DND-41 (cell line): ENCODE results near the gene WIPI1.

Source experiments
- ATAC-seq: fragments of 200-7000 bp; cut with Tn5 transposase; 3 replicates; pipeline ENCODE4 v1.9.1; 2021; ENCODE audit warnings: low read depth; ENCODE audit not compliant: insufficient read depth
- DNase-seq: peaks from one replicate; pipeline ENCODE4 v3.0.0-alpha.2; 2020
- H2AFZ ChIP-seq: 2 replicates; pipeline ENCODE4 v1.6.0; 2012; ENCODE audit warnings: low read depth, low read length
- H3K27ac ChIP-seq: 2 replicates; pipeline ENCODE4 v1.5.1; 2012; ENCODE audit warnings: low read length, inconsistent platforms
- H3K27me3 ChIP-seq: fragments of 200-600 bp; sonication (generic); 2 replicates; pipeline ENCODE4 v1.6.0; 2012; ENCODE audit warnings: low read length, mild to moderate bottlenecking, inconsistent platforms; ENCODE audit not compliant: insufficient read depth, poor library complexity
- H3K36me3 ChIP-seq: 2 replicates; pipeline ENCODE4 v1.5.1; 2012; ENCODE audit warnings: low read length, inconsistent platforms; ENCODE audit not compliant: insufficient read depth
- H3K4me1 ChIP-seq: 2 replicates; pipeline ENCODE4 v1.5.1; 2012; ENCODE audit warnings: mild to moderate bottlenecking, low read length; ENCODE audit not compliant: insufficient read depth
- H3K4me2 ChIP-seq: 2 replicates; pipeline ENCODE4 v1.6.0; 2012; ENCODE audit warnings: mild to moderate bottlenecking, moderate library complexity, low read length, inconsistent platforms; ENCODE audit not compliant: insufficient read depth
- H3K4me3 ChIP-seq, 2 experiments: fragments of 200-600 bp in 1 of 2; shearing (Covaris generic) in 1 of 2; 2 replicates each; pipeline ENCODE4 v1.5.1; 2012 to 2016; ENCODE audit warnings: inconsistent platforms in 2 of 2, low read length in 2 of 2, mild to moderate bottlenecking in 2 of 2, low read depth in 1 of 2, moderate library complexity in 1 of 2
- H3K79me2 ChIP-seq: 2 replicates; pipeline ENCODE4 v1.6.0; 2012; ENCODE audit warnings: low read length, inconsistent platforms; ENCODE audit not compliant: insufficient read depth
- H3K9ac ChIP-seq: 2 replicates; pipeline ENCODE4 v1.6.0; 2012; ENCODE audit warnings: low read depth, mild to moderate bottlenecking, inconsistent platforms, low read length, moderate library complexity
- H3K9me3 ChIP-seq: 2 replicates; pipeline ENCODE4 v1.5.1; 2012; ENCODE audit warnings: low read length, moderate library complexity, mild to moderate bottlenecking, inconsistent platforms; ENCODE audit not compliant: insufficient read depth, severe bottlenecking
- H4K20me1 ChIP-seq: 2 replicates; pipeline ENCODE4 v1.6.0; 2012; ENCODE audit warnings: low read length; ENCODE audit not compliant: insufficient read depth
- EZH2 ChIP-seq: IDR thresholded peaks from 3 replicates; pipeline ENCODE4 v1.6.1; 2012; ENCODE audit warnings: borderline replicate concordance, low read depth, mild to moderate bottlenecking, moderate library complexity, low read length, inconsistent platforms; ENCODE audit not compliant: severe bottlenecking
- TF ChIP-seq, protein P1 (sequence below): IDR thresholded peaks from 2 replicates; pipeline ENCODE4 v1.5.1; 2012; ENCODE audit warnings: borderline replicate concordance, low read length, moderate library complexity, mild to moderate bottlenecking; ENCODE audit not compliant: poor library complexity, severe bottlenecking; ENCODE audit errors: extremely low read depth

Gene WIPI1

DNA sequence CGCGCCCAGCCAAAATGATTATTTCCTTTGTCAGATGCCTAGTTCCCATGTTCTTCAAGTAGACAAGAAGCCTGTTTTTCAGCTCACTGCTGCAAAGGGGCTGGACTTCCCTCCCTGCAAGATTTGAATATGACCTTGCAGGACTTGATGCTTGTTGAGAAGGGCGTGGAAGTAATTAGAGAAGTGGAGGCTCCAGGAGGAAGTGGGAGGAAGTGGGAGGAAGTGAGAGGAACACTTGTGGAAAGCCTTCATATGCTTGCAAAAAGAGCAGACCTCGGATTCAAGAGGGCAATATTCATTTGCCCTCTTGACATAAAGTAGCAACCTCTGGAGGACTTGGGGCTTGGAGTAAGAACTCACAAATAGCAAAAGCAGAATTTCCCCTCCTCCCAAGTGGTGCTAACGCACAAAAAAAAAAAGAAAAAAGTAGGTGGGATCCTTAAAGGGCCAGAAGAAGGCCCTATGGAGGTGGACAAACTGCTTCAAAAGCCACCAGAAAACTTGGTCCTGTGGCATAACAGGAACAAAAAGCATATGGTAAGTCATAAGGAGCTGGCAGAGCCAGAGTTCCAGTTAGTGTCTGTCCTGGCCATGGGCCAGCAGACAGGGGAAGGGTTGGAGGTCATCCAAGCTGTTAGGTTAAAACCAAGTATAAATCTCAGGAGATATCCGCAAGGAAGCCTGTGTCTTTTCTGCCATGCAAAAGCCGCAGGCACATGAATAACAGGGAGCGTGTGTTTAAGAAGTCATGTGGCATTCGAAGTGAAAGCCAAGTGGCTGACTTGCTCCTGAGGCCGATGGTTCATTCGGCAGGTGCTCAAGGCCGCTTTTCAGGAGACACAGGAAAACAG, 34.3 kb upstream of the WIPI1 start:
- TF ChIP-seq, protein P1, sequence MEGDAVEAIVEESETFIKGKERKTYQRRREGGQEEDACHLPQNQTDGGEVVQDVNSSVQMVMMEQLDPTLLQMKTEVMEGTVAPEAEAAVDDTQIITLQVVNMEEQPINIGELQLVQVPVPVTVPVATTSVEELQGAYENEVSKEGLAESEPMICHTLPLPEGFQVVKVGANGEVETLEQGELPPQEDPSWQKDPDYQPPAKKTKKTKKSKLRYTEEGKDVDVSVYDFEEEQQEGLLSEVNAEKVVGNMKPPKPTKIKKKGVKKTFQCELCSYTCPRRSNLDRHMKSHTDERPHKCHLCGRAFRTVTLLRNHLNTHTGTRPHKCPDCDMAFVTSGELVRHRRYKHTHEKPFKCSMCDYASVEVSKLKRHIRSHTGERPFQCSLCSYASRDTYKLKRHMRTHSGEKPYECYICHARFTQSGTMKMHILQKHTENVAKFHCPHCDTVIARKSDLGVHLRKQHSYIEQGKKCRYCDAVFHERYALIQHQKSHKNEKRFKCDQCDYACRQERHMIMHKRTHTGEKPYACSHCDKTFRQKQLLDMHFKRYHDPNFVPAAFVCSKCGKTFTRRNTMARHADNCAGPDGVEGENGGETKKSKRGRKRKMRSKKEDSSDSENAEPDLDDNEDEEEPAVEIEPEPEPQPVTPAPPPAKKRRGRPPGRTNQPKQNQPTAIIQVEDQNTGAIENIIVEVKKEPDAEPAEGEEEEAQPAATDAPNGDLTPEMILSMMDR = no peak
- TF ChIP-seq EZH2 = no peak
- Histone ChIP-seq H2AFZ (no peak overlapping the region), H3K4me3 (no peak overlapping the region), H3K9me3 (no peaks in the 10 kb centered on the region), H4K20me1 (no peaks in the 10 kb centered on the region), H3K9ac (no peak overlapping the region), H3K27me3 (no peaks in the 10 kb centered on the region), H3K79me2 (no peaks in the 10 kb centered on the region), H3K4me1 (peaks cover 17% of the 10 kb centered on the region), H3K4me2 (no peak overlapping the region), H3K27ac (no peak overlapping the region), H3K36me3 (no peaks in the 10 kb centered on the region)
- DNase-seq = no peak
- ATAC-seq = no peak

DNA sequence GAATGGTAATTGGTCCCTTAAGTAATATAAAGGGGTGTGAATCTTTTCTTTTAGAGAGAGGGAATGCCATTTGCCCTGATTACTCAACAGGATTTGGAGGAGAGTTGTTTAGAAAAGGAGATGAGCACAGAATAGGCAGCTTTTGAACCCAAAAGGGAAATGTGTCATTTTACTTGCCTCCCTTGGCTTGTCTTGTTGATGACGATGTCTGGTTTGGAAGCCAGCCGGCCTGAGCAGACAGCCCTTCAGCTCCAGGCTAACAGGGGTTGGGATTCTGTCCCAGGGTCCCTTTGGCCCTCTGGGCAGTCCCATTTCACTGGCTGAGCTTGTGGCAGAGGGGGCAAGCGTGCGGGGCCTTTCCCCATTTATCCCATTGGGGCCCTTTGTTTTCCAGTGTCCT, 32.6 kb upstream of the WIPI1 start:
- no peak for ATAC-seq
- Histone ChIP-seq H3K4me1 (peaks cover 17% of the 10 kb centered on the region), H2AFZ (no peak overlapping the region)

DNA sequence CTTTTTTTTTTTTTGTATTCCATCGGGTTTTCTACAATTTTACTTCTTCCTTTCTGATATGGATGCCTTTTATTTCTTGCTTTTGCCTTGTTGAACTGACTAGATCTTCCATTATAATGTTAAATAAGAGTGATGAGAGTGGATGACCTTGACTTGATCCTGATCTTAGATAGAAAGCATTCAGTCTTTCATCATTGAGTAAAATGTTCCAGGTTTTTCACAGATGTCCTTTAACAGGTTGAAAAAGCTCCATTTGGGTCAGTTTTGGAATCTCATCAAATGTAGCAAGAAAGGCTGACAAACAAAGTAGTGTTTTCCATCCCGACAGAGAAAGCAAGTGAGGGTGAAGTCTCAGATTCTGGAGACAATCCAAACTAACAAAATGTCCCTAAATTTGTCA, 27.2 kb upstream of the WIPI1 start:
- Histone ChIP-seq H3K4me3 (no peak overlapping the region), H3K9ac (no peak overlapping the region), H3K79me2 (no peaks in the 10 kb centered on the region), H3K27me3 (peaks cover 11% of the 10 kb centered on the region), H4K20me1 (no peaks in the 10 kb centered on the region), H3K4me1 (peaks cover 17% of the 10 kb centered on the region), H3K36me3 (no peaks in the 10 kb centered on the region), H2AFZ (no peak overlapping the region), H3K4me2 (no peak overlapping the region), H3K27ac (no peak overlapping the region), H3K9me3 (no peaks in the 10 kb centered on the region)
- no peak for TF ChIP-seq EZH2
- TF ChIP-seq, protein P1 = no peak
- ATAC-seq (no peak), DNase-seq (no peak)

More for the DNA sequence above, 32.6 kb upstream of the WIPI1 start:
- H3K9ac ChIP-seq = no peak overlapping the region
- peaks cover 3% of the 10 kb centered on the region for H3K27me3 ChIP-seq
- no peaks in the 10 kb centered on the region for H4K20me1 ChIP-seq
- no peak overlapping the region for H3K27ac ChIP-seq
- TF ChIP-seq, protein P1 = no peak
- TF ChIP-seq EZH2 = no peak
- no peak for DNase-seq
- no peak overlapping the region for H3K4me3 ChIP-seq
- H3K9me3 ChIP-seq = no peaks in the 10 kb centered on the region
- no peaks in the 10 kb centered on the region for H3K79me2 ChIP-seq
- H3K4me2 ChIP-seq = no peak overlapping the region
- no peaks in the 10 kb centered on the region for H3K36me3 ChIP-seq
